NCI-H345 (cell line): ENCODE results near the gene TMEM106A.
"Not testable (repeated sequence)": the region's sequence is repeated elsewhere in the genome, so short reads cannot be mapped to it uniquely, and the experiment has no call there.

Experiments
- DNase-seq: peaks from one replicate; lab custom pipeline; 2025; lab: John Stamatoyannopoulos, UW

TMEM106A gene, protein sequence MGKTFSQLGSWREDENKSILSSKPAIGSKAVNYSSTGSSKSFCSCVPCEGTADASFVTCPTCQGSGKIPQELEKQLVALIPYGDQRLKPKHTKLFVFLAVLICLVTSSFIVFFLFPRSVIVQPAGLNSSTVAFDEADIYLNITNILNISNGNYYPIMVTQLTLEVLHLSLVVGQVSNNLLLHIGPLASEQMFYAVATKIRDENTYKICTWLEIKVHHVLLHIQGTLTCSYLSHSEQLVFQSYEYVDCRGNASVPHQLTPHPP

GRCh38 chr17:43211480-43212402 lies at the start of gene TMEM106A:
TMEM106A (plus strand) TSS chr17:43211875; CDS start chr17:43213042, 1,167 bp downstream.
- DNase-seq, result no peak

DNA sequence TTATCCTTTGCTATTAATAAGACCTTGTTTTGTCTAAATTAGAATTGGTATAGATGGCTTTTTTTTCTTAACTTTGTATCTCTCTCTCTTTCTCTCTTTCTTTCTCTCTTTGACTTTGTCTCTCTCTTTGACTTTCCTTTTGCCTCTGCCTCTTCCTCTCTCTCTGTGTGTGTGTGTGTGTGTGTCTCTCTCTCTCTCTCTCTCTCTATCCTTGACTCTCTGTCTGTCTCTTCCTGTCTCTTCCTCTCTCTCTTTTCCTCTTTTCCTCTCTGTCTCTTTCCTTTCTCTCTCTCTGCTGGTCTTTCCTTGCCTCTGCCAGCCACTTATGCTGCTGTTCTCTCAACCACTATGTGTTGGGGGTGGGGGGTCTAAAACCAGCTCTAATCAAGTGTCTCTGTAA lies 45.7 kb upstream of the TMEM106A start:
- DNase-seq, result not testable (repeated sequence)

- no peak for DNase-seq
Observed at GRCh38 chr17:43169561-43170139, 42.0 kb upstream of the TMEM106A start.

DNA sequence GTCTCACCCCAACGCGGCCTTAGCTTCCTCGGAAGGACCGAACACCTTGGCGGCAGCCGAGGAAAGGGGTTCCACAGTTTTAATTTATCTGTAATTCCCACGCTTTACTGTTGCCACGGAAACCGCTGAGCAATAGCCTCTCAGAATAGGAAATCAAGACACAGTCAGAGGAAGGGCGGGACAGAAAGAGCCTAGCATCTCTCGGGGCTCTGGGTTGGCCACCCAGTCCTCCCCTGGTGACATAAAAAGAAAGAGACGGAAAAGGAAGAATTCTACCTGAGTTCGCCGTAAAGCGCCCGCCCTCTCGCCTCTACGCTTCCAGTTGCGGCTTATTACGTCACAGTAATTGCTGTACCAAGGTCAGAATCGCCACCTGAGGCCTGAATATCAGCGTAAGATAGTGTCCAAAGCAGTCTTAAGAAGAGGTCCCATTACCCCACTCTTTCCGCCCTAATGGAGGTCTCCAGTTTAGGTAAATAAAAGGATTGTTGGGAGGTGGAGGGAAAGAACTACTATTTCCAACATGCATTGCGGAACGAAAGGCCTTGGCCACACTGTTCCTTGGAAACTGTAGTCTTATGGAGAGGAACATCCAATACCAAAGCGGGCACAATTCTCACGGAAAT lies 41.4 kb upstream of the TMEM106A start:
- DNase-seq, result peak; percentile 94

DNA sequence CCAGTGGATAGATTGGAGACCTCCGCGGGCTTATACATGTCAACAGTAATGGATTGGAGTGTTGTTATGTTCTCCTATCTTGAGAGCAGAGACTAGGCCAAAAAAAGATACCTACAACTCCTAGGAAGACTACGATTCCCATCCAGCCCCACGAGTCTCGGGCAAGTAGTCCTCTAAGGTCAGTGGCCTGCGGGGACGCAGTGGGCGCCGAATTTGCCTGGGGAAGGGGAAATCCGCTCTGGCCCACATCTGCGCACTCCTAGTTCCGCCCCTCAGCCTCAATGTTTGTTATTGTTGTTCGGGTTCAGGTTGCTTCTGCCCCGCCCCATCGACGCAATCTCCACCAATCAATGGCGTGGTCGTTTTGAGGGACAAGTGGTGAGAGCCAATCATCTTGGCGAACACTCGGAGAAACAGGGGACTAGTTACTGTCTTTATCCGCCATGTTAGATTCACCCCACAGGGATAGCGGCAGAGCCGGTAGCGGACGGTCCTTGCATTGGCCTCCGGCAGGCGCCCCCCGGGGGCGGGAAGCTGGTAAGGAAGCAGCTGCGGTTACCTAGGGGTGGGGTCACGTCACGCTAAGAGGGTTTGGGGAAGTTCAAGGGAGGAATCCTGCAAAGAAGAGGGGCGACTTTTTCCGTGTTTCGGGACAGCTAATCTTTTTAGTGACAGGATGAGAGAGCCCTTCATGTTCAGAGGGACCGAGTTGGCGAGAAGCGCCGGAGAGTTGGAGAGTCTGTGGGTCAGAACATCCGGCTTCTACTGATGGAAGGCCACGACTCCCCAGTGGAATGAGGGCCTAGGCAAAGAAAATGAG lies 40.7 kb upstream of the TMEM106A start, which contains the start of gene NBR1:
NBR1 (plus strand) TSS at position 449 of the 820 bp plus-strand sequence. CDS start 4,586 bp downstream, outside the sequence.
- DNase-seq, result peak; percentile 98

- peak; percentile 9 for DNase-seq
Observed at GRCh38 chr17:43171586-43172487, 39.8 kb upstream of the TMEM106A start.

DNA sequence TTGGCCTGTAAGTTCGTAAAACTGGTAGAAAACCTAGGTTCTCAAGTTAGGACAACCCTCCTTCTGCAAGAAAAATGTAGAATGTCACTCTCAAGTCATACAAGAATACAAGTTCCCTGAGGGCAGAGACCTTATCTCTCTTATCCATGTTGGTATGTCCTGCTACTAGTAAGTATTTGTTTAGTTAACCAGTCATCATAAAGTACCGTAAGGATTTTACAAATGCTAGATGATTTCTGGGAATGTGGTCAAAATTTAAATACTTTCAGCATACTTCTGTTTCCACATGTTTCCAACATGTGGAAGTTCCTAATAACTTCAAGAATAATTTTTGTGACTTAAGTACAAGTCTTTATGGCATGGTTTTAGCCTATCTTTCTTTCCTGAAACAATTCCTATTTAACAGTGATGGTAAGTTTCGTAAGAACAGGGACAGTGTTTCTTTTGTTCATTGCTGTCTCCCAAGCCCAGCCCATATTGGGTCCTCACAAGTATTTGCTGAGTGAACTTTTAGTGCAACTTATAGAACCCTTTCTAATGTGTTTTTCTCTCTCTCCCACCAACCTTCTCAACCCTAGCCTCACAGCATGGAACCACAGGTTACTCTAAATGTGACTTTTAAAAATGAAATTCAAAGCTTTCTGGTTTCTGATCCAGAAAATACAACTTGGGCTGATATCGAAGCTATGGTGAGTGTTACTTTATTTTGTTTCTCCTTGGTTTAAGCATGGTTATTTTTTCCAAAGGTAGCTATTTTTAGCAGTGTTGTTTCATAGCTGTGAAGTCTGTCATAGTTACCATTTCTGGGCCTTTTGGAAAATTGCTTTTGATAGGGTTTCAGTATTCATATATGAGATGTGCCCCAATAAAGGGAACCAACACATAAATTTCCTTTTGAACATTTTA lies 36.2 kb upstream of the TMEM106A start:
- DNase-seq, result no peak

GRCh38 chr17:43176119-43176570 lies 35.5 kb upstream of the TMEM106A start:
- no peak for DNase-seq

DNA sequence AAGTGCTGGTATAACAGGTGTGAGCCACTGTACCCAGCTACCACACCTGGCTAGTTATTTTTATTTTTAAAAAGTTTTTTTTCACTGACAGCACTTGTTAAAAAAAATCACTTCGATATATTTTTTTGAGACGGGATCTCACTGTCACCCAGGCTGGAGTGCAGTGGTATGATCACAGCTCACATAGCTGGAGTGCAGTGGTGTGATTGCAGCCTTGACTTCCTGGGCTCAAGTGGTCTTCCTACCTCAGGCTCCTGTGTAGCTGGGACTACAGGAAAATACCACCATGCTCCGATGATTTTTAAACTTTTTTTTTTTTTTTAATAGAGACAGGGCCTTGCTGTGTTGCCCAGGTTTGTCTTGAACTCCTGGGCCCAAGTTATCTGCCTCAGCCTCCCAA lies 27.8 kb upstream of the TMEM106A start:
- no peak for DNase-seq

DNA sequence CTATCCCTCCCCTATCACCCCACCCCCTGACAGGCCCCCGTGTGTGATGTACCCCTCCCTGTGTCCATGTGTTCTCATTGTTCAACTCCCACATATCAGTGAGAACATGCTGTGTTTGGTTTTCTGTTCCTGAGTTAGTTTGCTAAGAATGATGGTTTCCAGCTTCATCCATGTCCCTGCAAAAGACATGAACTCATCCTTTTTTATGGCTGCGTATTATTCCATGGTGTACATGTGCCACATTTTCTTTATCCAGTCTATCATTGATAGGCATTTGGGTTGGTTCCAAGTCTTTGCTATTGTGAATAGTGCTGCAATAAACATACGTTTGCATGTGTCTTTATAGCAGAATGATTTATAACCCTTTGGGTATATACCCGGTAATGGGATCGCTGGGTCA lies 25.0 kb upstream of the TMEM106A start:
- not testable (repeated sequence) for DNase-seq

DNA sequence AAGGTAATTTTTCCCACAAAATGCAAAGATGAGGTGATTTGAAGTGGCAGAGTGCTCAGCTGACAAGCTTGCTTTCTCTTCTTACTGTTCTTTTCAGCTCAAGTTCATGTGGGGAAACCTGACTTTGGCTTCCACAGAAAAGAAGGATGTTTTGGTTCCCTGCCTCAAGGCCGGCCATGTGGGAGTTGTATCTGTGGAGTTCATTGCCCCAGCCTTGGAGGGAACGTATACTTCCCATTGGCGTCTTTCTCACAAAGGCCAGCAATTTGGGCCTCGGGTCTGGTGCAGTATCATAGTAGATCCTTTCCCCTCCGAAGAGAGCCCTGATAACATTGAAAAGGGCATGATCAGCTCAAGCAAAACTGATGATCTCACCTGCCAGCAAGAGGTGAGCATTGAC lies 18.4 kb upstream of the TMEM106A start:
- DNase-seq, result no peak

DNA sequence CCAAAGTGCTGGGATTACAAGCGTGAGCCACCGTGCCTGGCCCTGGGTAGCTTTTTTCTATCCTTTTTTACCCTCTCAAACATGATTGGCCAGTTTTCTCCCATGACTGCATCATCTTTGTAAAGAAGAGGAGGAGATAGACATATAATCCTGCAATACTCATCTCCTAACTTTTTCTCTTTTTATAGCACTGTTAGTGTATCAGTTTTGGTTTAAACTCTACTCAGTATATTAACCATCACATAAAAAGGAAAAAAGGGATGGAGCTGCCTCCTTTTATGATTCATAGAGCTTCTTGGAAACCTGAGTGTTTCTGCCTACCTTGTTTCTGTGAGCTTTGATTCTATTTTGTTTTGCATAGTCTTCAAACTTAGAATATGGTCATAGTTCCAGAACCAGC lies 12.0 kb upstream of the TMEM106A start:
- DNase-seq, result no peak

- DNase-seq, result no peak
Observed at GRCh38 chr17:43200127-43200526, 11.5 kb upstream of the TMEM106A start.

- not testable (repeated sequence) for DNase-seq
Observed at GRCh38 chr17:43203013-43203412, 8.7 kb upstream of the TMEM106A start.

GRCh38 chr17:43210576-43210975 lies 1.1 kb upstream of the TMEM106A start:
- no peak for DNase-seq

DNA sequence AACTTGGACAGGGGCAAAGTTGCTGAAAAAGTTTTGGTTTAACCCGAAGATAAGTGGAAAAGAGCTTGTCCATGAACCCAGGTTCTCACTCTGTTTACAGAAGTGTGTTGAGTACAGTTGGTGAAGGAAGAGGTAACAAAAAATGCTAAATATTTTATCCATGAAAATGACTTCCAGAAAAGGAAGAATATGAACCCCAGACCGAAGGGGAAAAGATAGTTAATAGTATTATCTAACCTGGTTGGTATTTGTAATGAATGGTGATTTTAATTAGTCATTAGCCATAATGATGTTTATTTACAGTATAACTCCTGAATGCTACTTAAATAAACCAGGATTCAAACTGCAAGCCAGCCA lies 574 bp upstream of the TMEM106A start:
- DNase-seq, result no peak

DNA sequence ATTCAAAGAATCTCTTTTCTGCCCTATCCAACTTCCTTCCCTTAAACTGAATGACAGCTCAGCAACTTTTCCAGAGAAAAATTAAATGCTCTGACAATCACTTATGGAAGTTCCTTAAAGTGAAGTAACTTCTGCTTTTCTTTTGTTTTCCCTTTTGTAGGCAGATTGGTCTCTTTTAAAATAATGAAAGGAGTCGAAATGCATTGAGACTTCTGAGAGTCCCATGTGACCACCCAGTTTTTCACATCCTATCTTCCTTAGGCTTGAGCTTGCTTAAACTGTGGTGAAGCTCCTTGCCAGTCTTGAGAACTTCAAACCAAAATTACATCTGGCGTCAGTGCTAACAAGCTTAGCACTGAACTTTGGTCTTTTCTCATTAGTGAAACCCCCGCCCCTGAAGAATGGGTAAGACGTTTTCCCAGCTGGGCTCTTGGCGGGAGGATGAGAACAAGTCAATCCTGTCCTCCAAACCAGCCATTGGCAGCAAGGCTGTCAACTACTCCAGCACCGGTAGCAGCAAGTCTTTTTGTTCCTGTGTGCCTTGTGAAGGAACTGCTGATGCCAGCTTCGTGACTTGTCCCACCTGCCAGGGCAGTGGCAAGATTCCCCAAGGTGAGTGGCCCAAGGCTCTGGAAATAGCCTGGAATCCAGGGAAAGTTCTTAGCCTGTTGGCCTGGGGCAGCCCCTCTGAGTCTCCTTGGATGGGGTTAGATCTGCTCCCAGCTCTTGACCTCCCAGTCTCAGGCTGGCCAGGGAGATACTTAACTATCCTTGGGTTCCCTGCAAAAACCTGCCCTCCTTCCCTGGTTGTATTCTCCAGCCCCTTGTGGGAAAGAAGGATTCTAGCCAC lies 1.2 kb downstream of the TMEM106A start:
- DNase-seq, result no peak

GRCh38 chr17:43213545-43213944 lies 1.9 kb downstream of the TMEM106A start:
- no peak for DNase-seq
